Measurements from ENCODE around the gene TNNI3.
"Not testable (repeated sequence)": the region's sequence is repeated elsewhere in the genome, so short reads cannot be mapped to it uniquely, and the experiment has no call there.

Gene TNNI3

GRCh38 chr19:55112246-55112776, 45.2 kb downstream of the TNNI3 start:
- no peak for DNase-seq (ENCODE audit: low read depth in 1 of 2, low spot score in 1 of 2)
- TF ChIP-seq JUND (IDR thresholded peaks at IDR 0.05; ENCODE audit: low read depth) = no peak
- in situ Hi-C loops (cut with HindIII; ENCODE audit: low pct_unique_long_range_greater_than_20kb, low sequenced_read_pairs) = no loop called here

- no peak for DNase-seq (ENCODE audit: low read depth in 1 of 2, low spot score in 1 of 2)
- no peak for TF ChIP-seq JUND (IDR thresholded peaks at IDR 0.05; ENCODE audit: low read depth)
- in situ Hi-C loops (cut with HindIII; ENCODE audit: low pct_unique_long_range_greater_than_20kb, low sequenced_read_pairs) = no loop called here
Observed at GRCh38 chr19:55111238-55111831, 46.2 kb downstream of the TNNI3 start.

DNA sequence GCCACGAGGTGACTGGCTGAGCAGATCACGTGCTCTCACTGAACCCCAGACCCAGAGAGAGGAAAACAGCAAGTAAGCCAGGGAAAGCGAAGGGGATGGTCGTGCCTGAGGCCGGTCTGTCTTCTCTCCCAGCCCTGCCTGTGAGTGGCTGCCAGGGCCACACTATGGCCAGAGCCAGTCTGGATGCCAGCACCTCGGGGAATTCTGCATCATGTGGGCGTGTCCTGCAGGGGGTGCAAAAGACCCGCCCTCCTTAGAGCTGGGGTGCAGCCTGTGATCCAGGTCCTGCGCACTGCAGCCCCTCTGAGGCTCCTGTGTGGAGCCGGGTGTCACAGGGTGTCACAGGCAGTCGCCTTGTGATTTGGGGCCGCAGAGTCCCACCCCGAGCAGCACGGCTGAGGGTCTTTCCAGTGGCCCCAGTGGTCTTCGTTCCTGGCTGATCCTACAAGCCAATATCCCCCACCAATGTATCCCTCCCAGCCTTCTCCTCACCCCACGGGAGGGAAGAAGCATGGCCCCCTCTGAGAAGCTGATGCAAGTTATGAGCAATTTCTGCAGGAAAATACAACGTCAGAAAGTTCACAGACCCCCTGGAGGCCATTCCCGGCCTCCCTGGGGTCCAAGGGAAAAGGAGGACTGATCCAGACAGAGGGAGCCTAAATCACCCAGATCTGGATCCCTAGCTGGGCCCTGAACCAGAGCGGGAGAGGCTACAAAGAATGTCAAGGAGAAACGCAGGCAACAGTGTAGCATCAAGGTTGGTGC, 47.8 kb downstream of the TNNI3 start:
- TF ChIP-seq JUND (IDR thresholded peaks at IDR 0.05; ENCODE audit: low read depth) = no peak
- no peak for DNase-seq (ENCODE audit: low read depth in 1 of 2, low spot score in 1 of 2)
- in situ Hi-C loops (cut with HindIII; ENCODE audit: low pct_unique_long_range_greater_than_20kb, low sequenced_read_pairs) = no loop called here

GRCh38 chr19:55107252-55107651, 50.3 kb downstream of the TNNI3 start:
- in situ Hi-C loops (cut with HindIII; ENCODE audit: low pct_unique_long_range_greater_than_20kb, low sequenced_read_pairs); DNase-seq (ENCODE audit: low read depth in 1 of 2, low spot score in 1 of 2): not testable (repeated sequence)

GRCh38 chr19:55106591-55106990, 50.9 kb downstream of the TNNI3 start:
- TF ChIP-seq JUND (IDR thresholded peaks at IDR 0.05; ENCODE audit: low read depth) = no peak
- in situ Hi-C loops (cut with HindIII; ENCODE audit: low pct_unique_long_range_greater_than_20kb, low sequenced_read_pairs) = no loop called here

DNA sequence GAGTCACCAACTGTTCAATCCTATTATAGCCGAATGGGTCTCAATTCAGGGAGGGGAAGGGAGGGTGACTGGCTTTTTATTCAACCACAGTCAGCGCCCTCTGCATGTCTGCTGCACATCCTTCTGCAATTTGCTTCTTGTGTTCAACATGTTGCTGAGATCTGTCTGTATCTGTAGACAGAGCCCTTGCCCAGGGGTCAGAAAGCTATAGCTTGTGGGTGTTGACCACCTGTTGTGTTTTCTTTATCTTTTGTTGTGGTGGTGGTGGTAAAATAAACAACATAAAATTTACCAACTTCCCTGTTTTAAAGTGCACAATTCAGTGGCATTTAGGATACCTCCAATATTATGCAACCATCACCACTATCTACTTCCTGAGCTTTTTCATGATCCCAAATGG, 52.3 kb downstream of the TNNI3 start:
- DNase-seq (ENCODE audit: low read depth in 1 of 2, low spot score in 1 of 2) = no peak
- no peak for TF ChIP-seq JUND (IDR thresholded peaks at IDR 0.05; ENCODE audit: low read depth)
- in situ Hi-C loops (cut with HindIII; ENCODE audit: low pct_unique_long_range_greater_than_20kb, low sequenced_read_pairs) = no loop called here

More at GRCh38 chr19:55106591-55106990, 50.9 kb downstream of the TNNI3 start:
- DNase-seq (ENCODE audit: low read depth in 1 of 2, low spot score in 1 of 2) = no peak

GRCh38 chr19:55103190-55103589, 54.3 kb downstream of the TNNI3 start:
- DNase-seq (ENCODE audit: low read depth in 1 of 2, low spot score in 1 of 2) = no peak
- in situ Hi-C loops (cut with HindIII; ENCODE audit: low pct_unique_long_range_greater_than_20kb, low sequenced_read_pairs) = no loop called here

More at GRCh38 chr19:55103190-55103589, 54.3 kb downstream of the TNNI3 start:
- no peak for TF ChIP-seq JUND (IDR thresholded peaks at IDR 0.05; ENCODE audit: low read depth)

All from T47D (cell line).